Liver (tissue), 3 donors: ENCODE data around the gene KCNN3.

Experiments
- ATF3 ChIP-seq: IDR thresholded peaks from 2 replicates; pipeline ENCODE4 v1.6.1; 2016; ENCODE audit warnings: antibody characterized with exemption
- CTCF ChIP-seq: fragments of 150-350 bp; IDR thresholded peaks from 2 replicates; pipeline ENCODE4 v1.5.1; 2017; ENCODE audit warnings: improper control_type of control experiment, low read depth, low read length; ENCODE audit not compliant: missing input control
- EGR1 ChIP-seq, 2 donors: IDR thresholded peaks; 2 replicates each; pipeline ENCODE4 v1.6.1; 2016 to 2018; ENCODE audit warnings: antibody characterized with exemption in 2 of 2, low read depth in 2 of 2
- FOXA1 ChIP-seq: IDR thresholded peaks from 2 replicates; pipeline ENCODE4 v1.6.1; 2016; ENCODE audit warnings: antibody characterized with exemption
- GABPA ChIP-seq, 2 donors: IDR thresholded peaks in 1 of 2; conservative IDR thresholded peaks in 1 of 2; 2 replicates each; pipeline ENCODE4 v1.6.1; 2016; ENCODE audit warnings: antibody characterized with exemption in 2 of 2, mild to moderate bottlenecking in 1 of 2, moderate library complexity in 1 of 2
- JUND ChIP-seq, 2 donors: IDR thresholded peaks; 2 replicates each; pipeline ENCODE4 v1.6.1; 2016; ENCODE audit warnings: antibody characterized with exemption in 2 of 2
- MAX ChIP-seq: IDR thresholded peaks from 2 replicates; pipeline ENCODE4 v1.6.1; 2016; ENCODE audit warnings: antibody characterized with exemption
- RAD21 ChIP-seq, 2 donors: IDR thresholded peaks; 2 replicates each; pipeline ENCODE4 v1.6.1; 2016; ENCODE audit warnings: antibody characterized with exemption in 2 of 2, mild to moderate bottlenecking in 2 of 2
- REST ChIP-seq: IDR thresholded peaks from 2 replicates; pipeline ENCODE4 v1.6.1; 2016; ENCODE audit warnings: antibody characterized with exemption, mild to moderate bottlenecking
- SP1 ChIP-seq: IDR thresholded peaks from 2 replicates; pipeline ENCODE4 v1.6.1; 2018; ENCODE audit warnings: antibody characterized with exemption, mild to moderate bottlenecking
- YY1 ChIP-seq: IDR thresholded peaks from 2 replicates; pipeline ENCODE4 v1.6.1; 2016; ENCODE audit warnings: antibody characterized with exemption, mild to moderate bottlenecking
- donor health status: healthy.
- donor health status: healthy.

GRCh38 chr1:154735061-154735803 lies 134.8 kb downstream of the KCNN3 start:
- TF ChIP-seq SP1 (no peak), CTCF (no peak), MAX (no peak), REST (no peak), ATF3 (no peak), JUND (IDR thresholded peaks at IDR 0.05) (no peak), RAD21 (IDR thresholded peaks at IDR 0.05) (no peak), GABPA (IDR thresholded peaks at IDR 0.05 in 1 of 2, conservative IDR thresholded peaks at IDR 0.05 in 1 of 2) (no peak), YY1 (no peak), EGR1 (IDR thresholded peaks at IDR 0.05; ENCODE audit: low read depth in 2 of 2) (no peak), FOXA1 (no peak)
